Measurements from ENCODE around the gene GPX7. TPM values are rescaled to one million over a fixed set of nuclear protein-coding genes. Genes with fewer than 3 reads are reported as not detected.
A peak's percentile ranks its signal among the peaks of the same experiment; 100 is the strongest.

GPX7 gene
- polyA plus RNA-seq (ENCODE audit: low read depth in 6 of 6): 10 to 100 TPM; 22.2 to 49.8 (median 34.8) TPM

DNA sequence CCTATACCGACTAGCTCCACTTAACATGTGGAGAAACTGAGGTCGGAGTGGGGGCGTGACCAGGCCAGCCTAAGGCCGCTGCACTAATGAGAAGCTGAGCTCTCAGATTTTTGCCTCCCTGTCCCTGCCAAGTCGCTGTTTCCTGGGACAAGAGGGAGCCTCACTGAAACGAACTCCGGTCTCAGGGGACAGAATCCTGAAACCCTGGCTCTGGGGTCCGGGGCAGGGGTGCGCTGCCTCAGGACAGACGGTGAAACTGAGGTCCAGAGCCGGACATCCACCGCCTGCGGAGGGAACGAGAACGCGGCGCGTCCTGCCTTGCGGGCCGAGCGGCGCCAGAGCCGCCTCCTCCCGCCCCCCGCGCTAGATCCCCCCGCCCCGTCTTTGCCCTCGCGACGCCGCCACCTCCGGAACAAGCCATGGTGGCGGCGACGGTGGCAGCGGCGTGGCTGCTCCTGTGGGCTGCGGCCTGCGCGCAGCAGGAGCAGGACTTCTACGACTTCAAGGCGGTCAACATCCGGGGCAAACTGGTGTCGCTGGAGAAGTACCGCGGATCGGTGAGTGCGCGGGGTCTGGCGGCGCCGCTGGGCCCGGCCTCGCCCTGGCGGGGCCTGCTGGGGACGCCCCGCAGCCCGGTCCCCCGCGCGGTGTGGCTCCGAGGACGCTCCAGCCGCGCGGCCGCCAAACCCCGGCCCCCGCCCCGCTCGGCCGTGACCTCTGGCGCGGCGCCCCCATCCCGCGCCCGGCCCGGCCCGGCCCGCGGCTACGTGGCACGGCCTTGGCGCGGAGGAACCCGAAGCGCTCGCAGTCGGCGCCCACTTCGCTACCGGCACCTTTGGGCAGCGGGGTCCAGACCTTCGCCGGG is at the start of gene GPX7:
Gene GPX7, plus strand, starts transcription at position 381 of the 865 bp plus-strand sequence. Its CDS starts 39 bp downstream, at position 420.
- peak; percentile 59 for DNase-seq
- H3K4me1 Mint-ChIP-seq: peaks cover 49 to 58% (median 54%) of the 10 kb centered on the region in 3 donors
- H3K27me3 Mint-ChIP-seq: no peaks in the 10 kb centered on the region
- peak within 1 kb of the TSS; percentile 78 to 95 (median 91) for H3K4me3 Mint-ChIP-seq
- peak within 1 kb of the TSS; percentile 79 to 95 (median 88) for H3K27ac Mint-ChIP-seq
- ATAC-seq (ENCODE audit: low read depth in 2 of 2): peak; percentile 79 to 80
- H3K9me3 Mint-ChIP-seq: peaks cover 0 to 1% (median 0%) of the 10 kb centered on the region in 7 donors
- no peaks in the 10 kb centered on the region for H3K36me3 Mint-ChIP-seq

DNA sequence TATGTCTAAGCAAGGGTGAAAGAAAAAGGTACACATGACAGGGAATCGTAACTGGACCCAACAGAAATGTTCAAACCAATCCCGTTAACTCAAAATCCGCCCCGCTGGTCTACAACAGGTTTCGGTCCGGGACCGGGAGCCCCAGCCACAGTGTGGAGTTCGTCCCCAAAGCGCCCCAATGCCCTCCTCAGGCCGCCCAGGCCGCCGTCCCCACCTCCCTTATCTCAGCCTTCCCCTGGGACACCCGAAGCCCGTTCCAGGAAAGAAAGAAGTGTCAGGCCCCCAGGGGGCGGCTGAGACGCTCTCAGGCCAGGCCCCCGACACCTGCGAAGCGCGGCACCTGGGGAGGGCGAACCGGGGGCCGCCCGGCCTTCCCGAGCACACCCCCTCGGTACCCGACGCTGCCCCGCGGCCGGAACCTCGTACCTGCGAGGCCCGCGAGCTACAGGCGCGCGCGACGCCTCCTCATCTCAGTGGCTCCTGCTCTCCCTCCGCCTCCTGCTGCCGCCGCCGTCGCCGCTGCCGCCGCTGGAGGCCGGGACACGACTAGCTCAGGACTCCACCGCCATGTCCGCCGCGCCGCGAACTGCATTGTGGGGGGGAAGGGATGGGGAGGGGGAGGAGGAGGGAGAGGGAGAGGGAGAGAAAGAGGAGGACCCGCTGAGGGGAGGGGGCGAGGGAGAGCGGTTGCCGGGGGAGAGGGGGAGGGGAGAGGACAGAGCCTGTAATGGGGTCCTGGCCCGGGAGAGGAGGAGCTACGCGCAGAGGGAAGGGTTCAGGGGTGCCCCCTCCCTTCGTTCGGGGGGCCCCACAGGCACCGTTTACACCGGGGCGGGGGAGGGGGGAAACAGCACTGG is 49.4 kb upstream of the GPX7 start, which contains the start of gene TUT4:
Gene TUT4, minus strand, starts transcription at position 588 of the 857 bp plus-strand sequence. CDS start 26,812 bp downstream, outside the sequence.
- DNase-seq (peak; percentile 71), ATAC-seq (ENCODE audit: low read depth in 2 of 2) (peak; percentile 41)
- Mint-ChIP-seq H3K4me3 (peak within 1 kb of the TSS in 7 of 8 donors; percentile 73 to 90 (median 85)), H3K27ac (peak within 1 kb of the TSS in 4 of 6 donors; percentile 36 to 88 (median 74)), H3K27me3 (no peaks in the 10 kb centered on the region), H3K36me3 (no peaks in the 10 kb centered on the region), H3K9me3 (no peaks in the 10 kb centered on the region), H3K4me1 (peaks cover 16 to 40% (median 39%) of the 10 kb centered on the region in 3 donors)

DNA sequence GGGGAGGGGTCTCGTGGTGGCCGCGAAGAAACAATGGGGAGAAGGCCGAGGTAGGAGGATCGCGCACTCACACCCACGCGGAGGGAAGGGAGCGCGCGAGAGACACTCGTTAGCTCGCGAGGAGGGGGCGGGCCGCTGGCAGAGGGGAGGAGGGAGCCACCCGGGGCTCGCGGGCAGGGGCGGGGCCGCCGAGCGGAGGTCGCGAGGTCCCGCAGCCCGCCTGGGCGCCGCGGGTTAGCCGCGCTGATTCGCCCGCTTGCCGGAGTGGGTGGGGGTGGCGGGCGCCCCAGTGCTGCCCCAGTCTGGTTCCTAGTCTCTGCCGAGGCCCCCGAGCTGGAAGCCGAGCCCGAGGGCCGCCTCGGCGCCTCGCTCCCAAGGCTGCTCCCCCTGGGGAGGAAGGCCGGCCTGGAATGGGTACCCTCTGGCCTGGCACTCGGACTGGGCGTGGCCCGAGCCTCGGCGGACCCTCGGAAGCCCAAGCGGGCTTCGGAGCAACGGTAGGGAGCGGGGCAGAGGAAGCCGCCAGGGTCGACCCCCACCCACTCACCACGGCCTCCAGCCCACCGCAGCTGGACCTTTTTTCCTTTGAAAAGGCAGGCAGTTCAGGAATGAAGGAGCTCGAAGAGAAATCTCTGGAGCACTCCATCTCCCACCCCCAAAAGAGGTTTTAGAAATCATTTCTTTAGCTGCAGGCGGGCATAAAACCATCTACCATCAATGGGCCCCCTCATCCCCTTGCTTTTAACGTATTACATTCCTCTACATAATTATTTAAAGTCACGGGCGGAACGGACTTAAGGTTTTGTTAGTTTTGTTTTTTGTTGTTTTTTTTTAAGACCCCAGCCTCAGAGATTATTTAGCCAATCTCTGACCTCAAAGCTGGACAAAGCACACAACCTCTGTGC is 48.6 kb upstream of the GPX7 start:
- H3K4me1 Mint-ChIP-seq: peaks cover 14 to 37% (median 35%) of the 10 kb centered on the region in 3 donors
- H3K27ac Mint-ChIP-seq: peak overlapping the region in 4 of 6 donors; percentile 36 to 88 (median 74)
- no peaks in the 10 kb centered on the region for H3K9me3 Mint-ChIP-seq
- DNase-seq (peak; percentile 86), ATAC-seq (ENCODE audit: low read depth in 2 of 2) (peak; percentile 69 to 75)
- no peaks in the 10 kb centered on the region for H3K27me3 Mint-ChIP-seq
- H3K36me3 Mint-ChIP-seq: peaks cover 0 to under 1% of the 10 kb centered on the region in 2 donors
- H3K4me3 Mint-ChIP-seq: peak overlapping the region in 7 of 8 donors; percentile 73 to 90 (median 85)

GRCh38 chr1:52554267-52554640 is 47.9 kb upstream of the GPX7 start:
- Mint-ChIP-seq H3K27me3 (no peaks in the 10 kb centered on the region), H3K9me3 (no peaks in the 10 kb centered on the region), H3K4me3 (peak overlapping the region in 7 of 8 donors; percentile 73 to 90 (median 84)), H3K4me1 (peaks cover 15 to 30% (median 29%) of the 10 kb centered on the region in 3 donors), H3K27ac (peak overlapping the region in 5 of 6 donors; percentile 18 to 83 (median 64)), H3K36me3 (peaks cover 0 to 7% of the 10 kb centered on the region in 2 donors)
- DNase-seq (no peak), ATAC-seq (ENCODE audit: low read depth in 2 of 2) (no peak)

DNA sequence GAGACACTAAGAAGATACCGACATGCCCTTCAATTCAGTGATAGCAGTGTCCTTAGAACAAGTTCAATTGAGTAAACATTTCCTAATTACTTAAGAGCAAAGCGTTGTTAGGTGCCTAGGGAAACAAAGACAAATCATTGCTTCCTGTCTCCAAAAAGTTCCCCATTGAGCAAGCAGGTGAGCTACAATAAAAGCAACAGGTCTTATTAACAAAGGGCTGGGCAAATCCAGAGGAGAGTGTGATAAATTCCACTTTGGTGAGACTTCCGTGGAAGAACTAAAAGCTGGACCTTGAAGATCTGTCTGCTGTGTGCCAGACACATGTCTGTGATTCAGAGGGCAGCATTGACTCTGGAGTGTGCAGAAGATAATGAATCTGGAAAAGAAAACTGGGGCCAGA is 47.4 kb upstream of the GPX7 start:
- Mint-ChIP-seq H3K27ac (peak overlapping the region in 5 of 6 donors; percentile 18 to 82 (median 45)), H3K27me3 (no peaks in the 10 kb centered on the region), H3K9me3 (no peaks in the 10 kb centered on the region), H3K36me3 (peaks cover 0 to 7% of the 10 kb centered on the region in 2 donors), H3K4me1 (peaks cover 12 to 25% (median 24%) of the 10 kb centered on the region in 3 donors), H3K4me3 (peak overlapping the region in 7 of 8 donors; percentile 34 to 90 (median 84))
- ATAC-seq (ENCODE audit: low read depth in 2 of 2): no peak
- DNase-seq: no peak

- H3K27ac Mint-ChIP-seq: peak overlapping the region in 2 of 6 donors; percentile 5 to 62
- H3K27me3 Mint-ChIP-seq: no peaks in the 10 kb centered on the region
- ATAC-seq (ENCODE audit: low read depth in 2 of 2) (no peak), DNase-seq (no peak)
- H3K4me3 Mint-ChIP-seq: peak overlapping the region in 1 of 8 donors; percentile 19
- peaks cover 15 to 16% (median 16%) of the 10 kb centered on the region in 3 donors for H3K4me1 Mint-ChIP-seq
- H3K9me3 Mint-ChIP-seq: no peaks in the 10 kb centered on the region
- peaks cover 0 to 7% of the 10 kb centered on the region in 2 donors for H3K36me3 Mint-ChIP-seq
Measured at GRCh38 chr1:52556641-52557360, 45.4 kb upstream of the GPX7 start.

- no peak overlapping the region for H3K4me3 Mint-ChIP-seq
- H3K9me3 Mint-ChIP-seq: no peaks in the 10 kb centered on the region
- H3K27me3 Mint-ChIP-seq: no peaks in the 10 kb centered on the region
- peak overlapping the region in 1 of 6 donors; percentile 15 for H3K27ac Mint-ChIP-seq
- H3K4me1 Mint-ChIP-seq: peaks cover 14 to 15% (median 14%) of the 10 kb centered on the region in 3 donors
- DNase-seq: no peak
- no peak for ATAC-seq (ENCODE audit: low read depth in 2 of 2)
- H3K36me3 Mint-ChIP-seq: peaks cover 0 to 7% of the 10 kb centered on the region in 2 donors
Measured at GRCh38 chr1:52558941-52559340, 43.2 kb upstream of the GPX7 start.

- Mint-ChIP-seq H3K4me3 (no peak overlapping the region), H3K27me3 (no peaks in the 10 kb centered on the region)
- no peak for DNase-seq
Measured at GRCh38 chr1:52559875-52560274, 42.3 kb upstream of the GPX7 start.

GRCh38 chr1:52562766-52563165 is 39.4 kb upstream of the GPX7 start:
- peaks cover under 1 to 7% (median 1%) of the 10 kb centered on the region in 3 donors for H3K4me1 Mint-ChIP-seq
- no peak for ATAC-seq (ENCODE audit: low read depth in 2 of 2)
- DNase-seq: no peak
- peaks cover 0 to 7% of the 10 kb centered on the region in 2 donors for H3K36me3 Mint-ChIP-seq
- no peak overlapping the region for H3K4me3 Mint-ChIP-seq
- no peaks in the 10 kb centered on the region for H3K27me3 Mint-ChIP-seq
- peak overlapping the region in 1 of 6 donors; percentile 27 for H3K27ac Mint-ChIP-seq
- H3K9me3 Mint-ChIP-seq: no peaks in the 10 kb centered on the region

More at GRCh38 chr1:52559875-52560274, 42.3 kb upstream of the GPX7 start:
- no peak for ATAC-seq (ENCODE audit: low read depth in 2 of 2)
- Mint-ChIP-seq H3K36me3 (peaks cover 0 to 7% of the 10 kb centered on the region in 2 donors), H3K4me1 (peaks cover 4 to 7% (median 5%) of the 10 kb centered on the region in 3 donors), H3K9me3 (no peaks in the 10 kb centered on the region), H3K27ac (no peak overlapping the region)

- no peaks in the 10 kb centered on the region for H3K36me3 Mint-ChIP-seq
- peaks cover 0 to 1% (median 0%) of the 10 kb centered on the region in 7 donors for H3K9me3 Mint-ChIP-seq
- H3K4me3 Mint-ChIP-seq: peak overlapping the region in 4 of 8 donors; percentile 25 to 51 (median 37)
- no peak for ATAC-seq (ENCODE audit: low read depth in 2 of 2)
- DNase-seq: no peak
- H3K27ac Mint-ChIP-seq: peak overlapping the region in 5 of 6 donors; percentile 20 to 95 (median 73)
- no peaks in the 10 kb centered on the region for H3K27me3 Mint-ChIP-seq
- peaks cover 18 to 33% (median 28%) of the 10 kb centered on the region in 3 donors for H3K4me1 Mint-ChIP-seq
Measured at GRCh38 chr1:52567943-52568342, 34.2 kb upstream of the GPX7 start.

DNA sequence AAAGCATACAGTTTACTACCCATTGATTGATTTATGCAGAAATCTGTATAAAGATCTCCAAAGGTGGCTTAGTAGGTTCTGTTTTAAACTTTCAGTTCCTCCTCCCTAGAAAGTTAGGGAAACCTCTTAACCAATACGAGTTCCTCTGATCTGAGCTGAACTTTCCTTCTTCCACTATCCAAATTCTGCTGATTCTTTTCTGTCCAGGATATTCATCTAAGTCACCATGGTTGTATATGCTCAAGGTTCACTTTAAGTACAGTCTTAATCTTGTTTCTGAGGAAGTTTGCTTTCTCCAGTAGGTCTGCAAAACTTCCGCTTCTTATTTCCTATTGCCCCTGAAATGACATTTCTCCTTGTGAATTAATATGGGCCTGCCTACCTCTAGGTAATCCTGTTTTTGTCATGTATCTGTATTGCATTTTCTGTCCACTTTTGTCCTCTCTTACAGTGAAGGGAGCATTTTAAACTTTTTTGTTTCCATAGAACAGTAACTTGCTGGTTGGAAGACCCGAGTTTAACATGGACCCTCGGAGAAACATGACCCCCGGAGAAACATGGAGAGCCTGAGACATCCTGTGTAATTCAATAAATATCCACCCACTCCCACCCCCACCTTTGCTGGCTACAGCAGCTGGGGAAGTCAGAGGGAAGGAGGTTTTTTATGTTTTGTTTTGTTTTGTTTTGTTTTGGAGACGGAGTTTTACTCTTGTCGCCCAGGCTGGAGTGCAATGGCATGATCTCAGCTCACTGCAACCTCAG is 32.5 kb upstream of the GPX7 start:
- H3K4me3 Mint-ChIP-seq: peak overlapping the region in 7 of 8 donors; percentile 1 to 64 (median 31)

More for the DNA sequence above, 32.5 kb upstream of the GPX7 start:
- no peaks in the 10 kb centered on the region for H3K36me3 Mint-ChIP-seq
- H3K4me1 Mint-ChIP-seq: peaks cover 18 to 34% (median 31%) of the 10 kb centered on the region in 3 donors
- H3K9me3 Mint-ChIP-seq: peaks cover 0 to 1% (median 0%) of the 10 kb centered on the region in 7 donors
- ATAC-seq (ENCODE audit: low read depth in 2 of 2) (peak; percentile 64 to 71), DNase-seq (peak; percentile 22)
- peak overlapping the region in 4 of 6 donors; percentile 1 to 75 (median 46) for H3K27ac Mint-ChIP-seq
- H3K27me3 Mint-ChIP-seq: no peaks in the 10 kb centered on the region
